Measurements from ENCODE around the gene C2orf66. TPM values are rescaled to one million over a fixed set of nuclear protein-coding genes. Genes with fewer than 3 reads are reported as not detected.
A peak's percentile ranks its signal among the peaks of the same experiment; 100 is the strongest.

Gene C2orf66
- under 1 TPM; 0.33 to 0.78 TPM for total RNA-seq

GRCh38 chr2:196809260-196809659 lies at the start of gene C2orf66:
Gene C2orf66, minus strand, starts transcription at chr2:196809355. Its CDS starts 19 bp downstream, at chr2:196809336.
- no peak for ATAC-seq
- no peak for TF ChIP-seq CTCF (IDR thresholded peaks at IDR 0.05)
- no peak for TF ChIP-seq POLR2A (IDR thresholded peaks at IDR 0.05)
- WGBS, 2 donors = 67 to 81% methylated on average over 1 of the region's 1 CpG
- Histone ChIP-seq H3K4me3 (no peak within 1 kb of the TSS), H3K4me1 (no peaks in the 10 kb centered on the region), H3K27me3 (no peaks in the 10 kb centered on the region), H3K9me3 (no peaks in the 10 kb centered on the region), H3K36me3 (replicated peaks in 1 of 2; ENCODE audit: insufficient read depth in 1 of 2, low read depth in 2 of 2) (no peaks in the 10 kb centered on the region), H3K27ac (no peak within 1 kb of the TSS)
- DNase-seq = no peak
- intact Hi-C loops (cut with DNase I) = no loop called here

GRCh38 chr2:196854629-196855028 lies 45.5 kb upstream of the C2orf66 start:
- H3K27me3 ChIP-seq = no peaks in the 10 kb centered on the region
- ATAC-seq = no peak
- no peak overlapping the region for H3K4me3 ChIP-seq
- no peak for TF ChIP-seq CTCF (IDR thresholded peaks at IDR 0.05)
- no peak for TF ChIP-seq POLR2A (IDR thresholded peaks at IDR 0.05)
- H3K36me3 ChIP-seq (replicated peaks in 1 of 2; ENCODE audit: insufficient read depth in 1 of 2, low read depth in 2 of 2) = no peaks in the 10 kb centered on the region
- intact Hi-C loops (cut with DNase I) = no loop called here
- peaks cover 0 to 6% (median 0%) of the 10 kb centered on the region in 3 donors for H3K9me3 ChIP-seq
- no peak overlapping the region for H3K27ac ChIP-seq
- no peak for DNase-seq
- H3K4me1 ChIP-seq = no peaks in the 10 kb centered on the region
- 83 to 88% methylated on average over 1 of the region's 1 CpG for WGBS, 2 donors

GRCh38 chr2:196853301-196854087 lies 44.3 kb upstream of the C2orf66 start:
- 67 to 70% methylated on average over 4 of the region's 4 CpGs for WGBS, 2 donors
- TF ChIP-seq CTCF (IDR thresholded peaks at IDR 0.05) (no peak), POLR2A (IDR thresholded peaks at IDR 0.05) (no peak)
- no peak for DNase-seq

GRCh38 chr2:196851088-196851487 lies 41.9 kb upstream of the C2orf66 start:
- Histone ChIP-seq H3K27ac (no peak overlapping the region), H3K36me3 (replicated peaks in 1 of 2; ENCODE audit: insufficient read depth in 1 of 2, low read depth in 2 of 2) (no peaks in the 10 kb centered on the region), H3K9me3 (no peaks in the 10 kb centered on the region), H3K27me3 (no peaks in the 10 kb centered on the region), H3K4me1 (no peaks in the 10 kb centered on the region), H3K4me3 (no peak overlapping the region)
- TF ChIP-seq CTCF (IDR thresholded peaks at IDR 0.05) (no peak), POLR2A (IDR thresholded peaks at IDR 0.05) (no peak)
- intact Hi-C loops (cut with DNase I) = no loop called here
- DNase-seq = no peak
- WGBS, 2 donors = 65 to 84% methylated on average over 1 of the region's 1 CpG
- ATAC-seq = no peak

More at GRCh38 chr2:196853301-196854087, 44.3 kb upstream of the C2orf66 start:
- ATAC-seq = no peak
- Histone ChIP-seq H3K9me3 (no peaks in the 10 kb centered on the region), H3K27ac (no peak overlapping the region), H3K4me1 (no peaks in the 10 kb centered on the region), H3K36me3 (replicated peaks in 1 of 2; ENCODE audit: insufficient read depth in 1 of 2, low read depth in 2 of 2) (no peaks in the 10 kb centered on the region), H3K4me3 (no peak overlapping the region), H3K27me3 (no peaks in the 10 kb centered on the region)
- intact Hi-C loops (cut with DNase I) = no loop called here

GRCh38 chr2:196849895-196850294 lies 40.7 kb upstream of the C2orf66 start:
- Histone ChIP-seq H3K27me3 (no peaks in the 10 kb centered on the region), H3K27ac (no peak overlapping the region), H3K4me3 (no peak overlapping the region), H3K36me3 (replicated peaks in 1 of 2; ENCODE audit: insufficient read depth in 1 of 2, low read depth in 2 of 2) (no peaks in the 10 kb centered on the region), H3K4me1 (no peaks in the 10 kb centered on the region), H3K9me3 (no peaks in the 10 kb centered on the region)
- no peak for TF ChIP-seq POLR2A (IDR thresholded peaks at IDR 0.05)
- TF ChIP-seq CTCF (IDR thresholded peaks at IDR 0.05) = peak in 4 of 7 experiments; percentile 12 to 42 (median 33)
- intact Hi-C loops (cut with DNase I) = no loop called here
- ATAC-seq (peak; percentile 58), DNase-seq (peak in 3 of 4 donors; percentile 10 to 35 (median 14))

Measured in body of pancreas (tissue), 4 donors.